ENCODE results near the gene TMEM168.

DNA sequence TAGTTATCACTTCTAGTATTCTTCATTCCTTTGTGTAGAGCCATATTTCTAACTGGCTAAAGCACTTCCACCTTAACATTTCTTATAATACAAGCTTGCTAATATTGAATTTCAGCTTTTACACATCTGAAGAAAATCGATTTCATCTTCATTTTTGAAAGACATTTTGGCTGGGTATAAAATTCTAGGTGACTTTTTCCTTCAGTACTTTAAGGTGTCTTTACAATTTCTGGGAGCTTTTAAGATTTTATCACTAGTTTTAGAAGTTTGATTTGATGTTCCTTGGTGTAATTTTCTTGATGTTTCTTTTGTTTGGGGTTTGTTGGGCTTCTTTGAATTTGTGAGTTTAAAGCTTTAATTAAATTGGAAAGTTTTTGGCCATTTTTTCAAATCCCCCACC is 38.5 kb upstream of the TMEM168 start:
- TF ChIP-seq EZH2 (IDR thresholded peaks at IDR 0.05; ENCODE audit: insufficient read depth, poor library complexity, severe bottlenecking): no peak
- no peak for TF ChIP-seq EZH2phosphoT487 (IDR thresholded peaks at IDR 0.05; ENCODE audit: insufficient read depth, low read depth)

Measured in GM23248 (cell line).